NCI-H146 (cell line): ENCODE data around the gene PDP2.

Source experiments
- DNase-seq: peaks from one replicate; lab custom pipeline; 2025; lab: John Stamatoyannopoulos, UW

Gene PDP2

GRCh38 chr16:66936889-66937554 lies 56.7 kb downstream of the PDP2 start:
- DNase-seq, result no peak

DNA sequence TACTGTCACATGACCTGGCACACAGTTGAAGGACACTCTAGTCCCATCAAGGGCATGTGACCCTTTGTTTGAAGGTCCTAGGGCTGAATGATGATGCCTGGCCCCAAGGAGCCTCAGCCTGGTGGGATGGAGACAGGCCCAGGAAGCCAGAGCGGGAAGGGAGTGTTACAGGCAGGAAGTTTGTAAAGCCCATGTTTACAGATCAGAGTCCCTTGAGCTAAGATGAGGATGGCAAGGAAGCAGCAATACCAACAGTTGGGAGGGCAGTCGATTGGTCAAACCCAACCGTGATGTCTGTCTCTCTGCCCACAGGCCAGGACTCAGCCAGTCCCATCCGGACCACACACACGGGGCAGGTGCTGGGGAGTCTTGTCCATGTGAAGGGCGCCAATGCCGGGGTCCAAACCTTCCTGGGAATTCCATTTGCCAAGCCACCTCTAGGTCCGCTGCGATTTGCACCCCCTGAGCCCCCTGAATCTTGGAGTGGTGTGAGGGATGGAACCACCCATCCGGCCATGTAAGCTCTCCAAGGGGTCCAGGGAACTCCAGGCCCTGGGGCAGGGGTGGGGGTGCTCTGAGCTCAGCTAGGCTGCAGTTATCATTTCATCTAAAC lies 57.5 kb downstream of the PDP2 start:
- DNase-seq, result no peak

GRCh38 chr16:66939366-66939765 lies 59.1 kb downstream of the PDP2 start:
- no peak for DNase-seq

GRCh38 chr16:66940236-66940635 lies 59.9 kb downstream of the PDP2 start:
- DNase-seq, result no peak
